COLO668 (cell line): ENCODE measurements around the gene CASP10.
"Not testable (repeated sequence)": the region's sequence is repeated elsewhere in the genome, so short reads cannot be mapped to it uniquely, and the experiment has no call there.

Experiments used
- DNase-seq: peaks from one replicate; lab custom pipeline; 2025; ENCODE audit not compliant: unreplicated experiment; lab: John Stamatoyannopoulos, UW

The CASP10 gene

GRCh38 chr2:201231781-201232466 is 49.0 kb downstream of the CASP10 start:
- peak; percentile 87 for DNase-seq

- DNase-seq: no peak
Observed at GRCh38 chr2:201232467-201232815, 49.5 kb downstream of the CASP10 start.

- DNase-seq: peak; percentile 78
Observed at GRCh38 chr2:201233192-201233811, 50.4 kb downstream of the CASP10 start.

- no peak for DNase-seq
Observed at GRCh38 chr2:201233812-201234662, 51.1 kb downstream of the CASP10 start.

GRCh38 chr2:201234663-201235135 is 51.8 kb downstream of the CASP10 start:
- no peak for DNase-seq

GRCh38 chr2:201235860-201236811 is 53.2 kb downstream of the CASP10 start:
- no peak for DNase-seq

GRCh38 chr2:201237486-201238123 is 54.7 kb downstream of the CASP10 start:
- DNase-seq: no peak

GRCh38 chr2:201239167-201239935 is 56.4 kb downstream of the CASP10 start:
- not testable (repeated sequence) for DNase-seq

- no peak for DNase-seq
Observed at GRCh38 chr2:201242571-201243277, 59.8 kb downstream of the CASP10 start.

GRCh38 chr2:201244829-201245228 is 61.9 kb downstream of the CASP10 start:
- DNase-seq: no peak

- no peak for DNase-seq
Observed at GRCh38 chr2:201246280-201246679, 63.3 kb downstream of the CASP10 start.

GRCh38 chr2:201248288-201248844 is 65.4 kb downstream of the CASP10 start:
- DNase-seq: no peak

GRCh38 chr2:201249889-201250288 is 66.9 kb downstream of the CASP10 start:
- DNase-seq: no peak

GRCh38 chr2:201250741-201251140 is 67.8 kb downstream of the CASP10 start:
- no peak for DNase-seq

- no peak for DNase-seq
Observed at GRCh38 chr2:201254081-201254730, 71.3 kb downstream of the CASP10 start.

GRCh38 chr2:201255408-201256033 is 72.6 kb downstream of the CASP10 start:
- DNase-seq: no peak

- no peak for DNase-seq
Observed at GRCh38 chr2:201256082-201256481, 73.1 kb downstream of the CASP10 start.
